Measurements from ENCODE around the gene ICAM3. TPM values are rescaled to one million over a fixed set of nuclear protein-coding genes. Genes with fewer than 3 reads are reported as not detected.

ICAM3 gene
- total RNA-seq, 6 donors from 2014 or later = 12.7 to 53.9 (median 20.5) TPM

GRCh38 chr19:10289167-10289835 lies 50.1 kb downstream of the ICAM3 start:
- WGBS, 2 donors = 0 to 2% methylated on average over 19 to 44 of the region's 50 CpGs
- TF ChIP-seq POLR2A (IDR thresholded peaks at IDR 0.05) = no peak
- TF ChIP-seq POLR2AphosphoS5 (IDR thresholded peaks at IDR 0.05) = no peak
- no peak for TF ChIP-seq EP300 (IDR thresholded peaks at IDR 0.05)
- TF ChIP-seq, protein P1, sequence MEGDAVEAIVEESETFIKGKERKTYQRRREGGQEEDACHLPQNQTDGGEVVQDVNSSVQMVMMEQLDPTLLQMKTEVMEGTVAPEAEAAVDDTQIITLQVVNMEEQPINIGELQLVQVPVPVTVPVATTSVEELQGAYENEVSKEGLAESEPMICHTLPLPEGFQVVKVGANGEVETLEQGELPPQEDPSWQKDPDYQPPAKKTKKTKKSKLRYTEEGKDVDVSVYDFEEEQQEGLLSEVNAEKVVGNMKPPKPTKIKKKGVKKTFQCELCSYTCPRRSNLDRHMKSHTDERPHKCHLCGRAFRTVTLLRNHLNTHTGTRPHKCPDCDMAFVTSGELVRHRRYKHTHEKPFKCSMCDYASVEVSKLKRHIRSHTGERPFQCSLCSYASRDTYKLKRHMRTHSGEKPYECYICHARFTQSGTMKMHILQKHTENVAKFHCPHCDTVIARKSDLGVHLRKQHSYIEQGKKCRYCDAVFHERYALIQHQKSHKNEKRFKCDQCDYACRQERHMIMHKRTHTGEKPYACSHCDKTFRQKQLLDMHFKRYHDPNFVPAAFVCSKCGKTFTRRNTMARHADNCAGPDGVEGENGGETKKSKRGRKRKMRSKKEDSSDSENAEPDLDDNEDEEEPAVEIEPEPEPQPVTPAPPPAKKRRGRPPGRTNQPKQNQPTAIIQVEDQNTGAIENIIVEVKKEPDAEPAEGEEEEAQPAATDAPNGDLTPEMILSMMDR (IDR thresholded peaks at IDR 0.05) = no peak
- DNase-seq (peak; percentile 57 to 92), ATAC-seq (ENCODE audit: low FRiP score in 2 of 2) (peak; percentile 1 to 32)
- Histone ChIP-seq H3K4me1 (peaks cover 95 to 100% (median 98%) of the 10 kb centered on the region in 4 donors), H3K9me3 (no peaks in the 10 kb centered on the region), H3K4me3 (peak overlapping the region; percentile 13 to 64 (median 46)), H3K36me3 (peaks cover 12 to 20% (median 18%) of the 10 kb centered on the region in 4 donors), H3K27me3 (peaks cover 0 to 31% (median 16%) of the 10 kb centered on the region in 4 donors), H3K27ac (peak overlapping the region; percentile 15 to 82 (median 42))

GRCh38 chr19:10288662-10289166 lies 50.7 kb downstream of the ICAM3 start:
- peaks cover 15 to 26% (median 24%) of the 10 kb centered on the region in 4 donors for H3K36me3 ChIP-seq
- peak overlapping the region; percentile 15 to 82 (median 46) for H3K27ac ChIP-seq
- peak; percentile 68 to 90 for DNase-seq
- peak overlapping the region in 3 of 4 donors; percentile 39 to 64 (median 54) for H3K4me3 ChIP-seq
- no peaks in the 10 kb centered on the region for H3K9me3 ChIP-seq
- 3% methylated on average over 8 to 22 of the region's 23 CpGs for WGBS, 2 donors
- TF ChIP-seq EP300 (IDR thresholded peaks at IDR 0.05) (no peak), POLR2AphosphoS5 (IDR thresholded peaks at IDR 0.05) (no peak), POLR2A (IDR thresholded peaks at IDR 0.05) (no peak)
- TF ChIP-seq, protein P1 (IDR thresholded peaks at IDR 0.05) = no peak
- peaks cover 94 to 100% (median 99%) of the 10 kb centered on the region in 4 donors for H3K4me1 ChIP-seq
- peaks cover 0 to 25% (median 15%) of the 10 kb centered on the region in 4 donors for H3K27me3 ChIP-seq
- ATAC-seq (ENCODE audit: low FRiP score in 2 of 2) = no peak

GRCh38 chr19:10286803-10287737 lies 52.4 kb downstream of the ICAM3 start, which contains the start of gene ICAM4:
ICAM4 (plus strand) TSS chr19:10286955; CDS start chr19:10287013, 58 bp downstream.
- H3K36me3 ChIP-seq = peaks cover 21 to 43% (median 36%) of the 10 kb centered on the region in 4 donors
- peaks cover 0 to 13% (median 7%) of the 10 kb centered on the region in 4 donors for H3K27me3 ChIP-seq
- peak within 1 kb of the TSS; percentile 76 to 85 (median 78) for H3K27ac ChIP-seq
- H3K4me3 ChIP-seq = peak within 1 kb of the TSS in 3 of 4 donors; percentile 32 to 64 (median 43)
- ATAC-seq (ENCODE audit: low FRiP score in 2 of 2) = peak; percentile 31 to 58
- 0 to 7% methylated on average over 23 to 46 of the region's 59 CpGs for WGBS, 2 donors
- TF ChIP-seq POLR2A (IDR thresholded peaks at IDR 0.05) (peak in 2 of 4 donors; percentile 35 to 56), EP300 (IDR thresholded peaks at IDR 0.05) (no peak), POLR2AphosphoS5 (IDR thresholded peaks at IDR 0.05) (peak; percentile 55 to 58)
- TF ChIP-seq, protein P1 (IDR thresholded peaks at IDR 0.05) = no peak
- no peaks in the 10 kb centered on the region for H3K9me3 ChIP-seq
- H3K4me1 ChIP-seq = peaks cover 78 to 100% (median 99%) of the 10 kb centered on the region in 4 donors
- peak; percentile 80 to 91 for DNase-seq

DNA sequence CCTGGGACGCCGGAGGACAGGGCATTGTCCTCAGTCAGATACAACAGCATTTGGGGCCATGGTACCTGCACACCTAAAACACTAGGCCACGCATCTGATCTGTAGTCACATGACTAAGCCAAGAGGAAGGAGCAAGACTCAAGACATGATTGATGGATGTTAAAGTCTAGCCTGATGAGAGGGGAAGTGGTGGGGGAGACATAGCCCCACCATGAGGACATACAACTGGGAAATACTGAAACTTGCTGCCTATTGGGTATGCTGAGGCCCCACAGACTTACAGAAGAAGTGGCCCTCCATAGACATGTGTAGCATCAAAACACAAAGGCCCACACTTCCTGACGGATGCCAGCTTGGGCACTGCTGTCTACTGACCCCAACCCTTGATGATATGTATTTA lies 54.0 kb downstream of the ICAM3 start:
- peaks cover 21 to 57% (median 43%) of the 10 kb centered on the region in 4 donors for H3K36me3 ChIP-seq
- peaks cover 62 to 93% (median 85%) of the 10 kb centered on the region in 4 donors for H3K4me1 ChIP-seq
- peak overlapping the region in 3 of 4 donors; percentile 76 to 85 (median 77) for H3K27ac ChIP-seq
- ATAC-seq (ENCODE audit: low FRiP score in 2 of 2) (no peak), DNase-seq (no peak)
- peaks cover 0 to 8% (median 6%) of the 10 kb centered on the region in 4 donors for H3K27me3 ChIP-seq
- TF ChIP-seq EP300 (IDR thresholded peaks at IDR 0.05) (no peak), POLR2AphosphoS5 (IDR thresholded peaks at IDR 0.05) (no peak), POLR2A (IDR thresholded peaks at IDR 0.05) (no peak)
- TF ChIP-seq, protein P1 (IDR thresholded peaks at IDR 0.05) = no peak
- peak overlapping the region in 1 of 4 donors; percentile 34 for H3K4me3 ChIP-seq
- WGBS, 2 donors = 76 to 85% methylated on average over 2 of the region's 4 CpGs
- no peaks in the 10 kb centered on the region for H3K9me3 ChIP-seq
